Keratinocyte (primary cell): ENCODE results near the gene TRIP12. TPM values are rescaled to one million over a fixed set of nuclear protein-coding genes. Genes with fewer than 3 reads are reported as not detected.

ENCODE experiments used
- DNase-seq: peaks from one replicate; pipeline ENCODE4 v3.0.0-alpha.2; 2011; ENCODE audit warnings: low read depth, missing footprints, low spot score
- FAIRE-seq: peaks from 2 replicates; lab custom pipeline; 2011; peaks lifted over from hg19 to GRCh38; lab: Jason Lieb, UNC
- H2AFZ ChIP-seq: 2 replicates; pipeline ENCODE4 v1.6.0; 2012; ENCODE audit warnings: low read length, control low read depth, inconsistent platforms; ENCODE audit not compliant: control insufficient read depth
- H3K27ac ChIP-seq: 2 replicates; pipeline ENCODE4 v1.5.1; 2011; ENCODE audit warnings: low read length; ENCODE audit not compliant: control insufficient read depth, insufficient read depth
- H3K27me3 ChIP-seq: 3 replicates; pipeline ENCODE4 v1.6.0; 2011; ENCODE audit warnings: low read length; ENCODE audit not compliant: control insufficient read depth, insufficient read depth; ENCODE audit errors: extremely low read depth
- H3K36me3 ChIP-seq, 2 experiments: 2 replicates in 1 of 2; 3 replicates in 1 of 2; pipeline ENCODE4 v1.5.1; 2011; ENCODE audit warnings: low read length in 2 of 2, mild to moderate bottlenecking in 1 of 2; ENCODE audit not compliant: control insufficient read depth in 2 of 2, insufficient read depth in 2 of 2; ENCODE audit errors: extremely low read depth in 1 of 2
- H3K4me1 ChIP-seq: 3 replicates; pipeline ENCODE4 v1.5.1; 2011; ENCODE audit warnings: low read length; ENCODE audit not compliant: control insufficient read depth, insufficient read depth; ENCODE audit errors: extremely low read depth
- H3K4me2 ChIP-seq: 3 replicates; pipeline ENCODE4 v1.6.0; 2011; ENCODE audit warnings: low read depth, low read length; ENCODE audit not compliant: control insufficient read depth, insufficient read depth; ENCODE audit errors: extremely low read depth
- H3K4me3 ChIP-seq, 3 experiments: fragments of 200-600 bp in 1 of 3; sonication (generic) in 1 of 3; 2 replicates in 2 of 3; 3 replicates in 1 of 3; pipeline ENCODE4 v1.5.1; 2011 to 2016; ENCODE audit warnings: low read length in 3 of 3, mild to moderate bottlenecking in 3 of 3, control low read depth in 2 of 3, inconsistent platforms in 1 of 3, low read depth in 1 of 3, mixed read lengths in 1 of 3, mixed run types in 1 of 3, moderate library complexity in 1 of 3; ENCODE audit not compliant: control insufficient read depth in 2 of 3, insufficient read depth in 2 of 3; ENCODE audit errors: extremely low read depth in 1 of 3
- H3K79me2 ChIP-seq: 2 replicates; pipeline ENCODE4 v1.6.0; 2012; ENCODE audit warnings: low read length; ENCODE audit not compliant: control insufficient read depth, insufficient read depth
- H3K9ac ChIP-seq: 3 replicates; pipeline ENCODE4 v1.6.0; 2011; ENCODE audit warnings: low read length; ENCODE audit not compliant: control insufficient read depth, insufficient read depth; ENCODE audit errors: extremely low read depth
- H3K9me1 ChIP-seq: 3 replicates; pipeline ENCODE4 v1.6.0; 2011; ENCODE audit warnings: low read length; ENCODE audit not compliant: control insufficient read depth, insufficient read depth; ENCODE audit errors: extremely low read depth
- H3K9me3 ChIP-seq: 2 replicates; pipeline ENCODE4 v1.5.1; 2012; ENCODE audit warnings: low read depth, low read length; ENCODE audit not compliant: control insufficient read depth
- H4K20me1 ChIP-seq: 3 replicates; pipeline ENCODE4 v1.6.0; 2011; ENCODE audit warnings: low read length; ENCODE audit not compliant: control insufficient read depth, insufficient read depth; ENCODE audit errors: extremely low read depth
- EZH2 ChIP-seq: IDR thresholded peaks from one replicate; pipeline ENCODE4 v1.6.1; 2012; ENCODE audit warnings: inconsistent platforms, mild to moderate bottlenecking, low read length, moderate library complexity
- dilution Hi-C: fragments of 300-500 bp; cut with MboI; formaldehyde crosslinking; loops from one replicate; pipeline ENCODE4 v1.7.0; 2020; ENCODE audit warnings: low sequenced_read_pairs; ENCODE audit not compliant: extremely low pct_ligation_motif_present
- polyA plus RNA-seq, 5 experiments: library from polyadenylated mRNA; depleted of rRNA in 3 of 5; stranded (reverse) in 3 of 5; stranded (forward) in 1 of 5; unstranded in 1 of 5; fragments of >200 nt; gene quantifications; 1 replicate in 1 of 5; 2 replicates in 3 of 5; 3 replicates in 1 of 5; pipeline versions ENCODE4 v1.2.1 to v1.2.3, GENCODE V29; 2011 to 2012; ENCODE audit warnings: missing spikeins in 2 of 5, low read depth in 1 of 5, low replicate concordance in 1 of 5
- TF ChIP-seq, protein P1 (sequence below), 3 experiments: IDR thresholded peaks in 1 of 3; conservative IDR thresholded peaks in 1 of 3; optimal IDR thresholded peaks in 1 of 3; 2 replicates in 2 of 3; 3 replicates in 1 of 3; pipeline versions ENCODE3 to v1.5.1; 2011; ENCODE audit warnings: low read length in 3 of 3, mild to moderate bottlenecking in 3 of 3, moderate library complexity in 2 of 3, control low read depth in 1 of 3, inconsistent platforms in 1 of 3; ENCODE audit not compliant: insufficient read depth in 2 of 3; ENCODE audit errors: extremely low read depth in 1 of 3

TRIP12 gene
- polyA plus RNA-seq, 1 donor (not counting 4 experiments of a cell fraction or from before 2014, with no cell fraction given): 123 TPM

DNA sequence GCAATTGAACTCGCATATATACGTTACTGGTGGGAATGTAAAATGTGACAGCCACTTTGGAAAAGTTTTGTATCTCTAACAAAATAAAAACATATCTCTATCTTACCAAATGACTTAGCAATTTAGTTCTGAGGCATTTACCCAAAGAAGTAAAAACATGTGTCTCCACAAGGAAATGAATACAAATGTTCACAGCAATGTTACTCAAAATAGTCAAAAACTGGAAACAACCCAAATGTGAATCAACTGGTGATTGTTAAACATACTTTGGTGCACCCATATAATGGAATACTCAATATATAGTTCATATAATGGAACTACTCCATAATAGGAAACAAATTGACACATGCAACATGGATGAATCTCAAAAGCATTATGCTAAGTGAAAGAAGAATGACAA, 137.0 kb downstream of the TRIP12 start:
- H3K4me2 ChIP-seq: no peak overlapping the region
- DNase-seq (no peak), FAIRE-seq (no peak)
- H3K9me1 ChIP-seq: no peaks in the 10 kb centered on the region
- peaks cover 4% of the 10 kb centered on the region for H3K79me2 ChIP-seq
- no peak overlapping the region for H3K4me3 ChIP-seq
- no peak overlapping the region for H2AFZ ChIP-seq
- dilution Hi-C loops: no loop called here
- H3K27me3 ChIP-seq: no peaks in the 10 kb centered on the region
- H3K4me1 ChIP-seq: peaks cover 8% of the 10 kb centered on the region
- H3K9me3 ChIP-seq: no peaks in the 10 kb centered on the region
- H4K20me1 ChIP-seq: peaks cover 6% of the 10 kb centered on the region
- peaks cover 12 to 14% of the 10 kb centered on the region in 2 experiments for H3K36me3 ChIP-seq
- TF ChIP-seq, protein P1, sequence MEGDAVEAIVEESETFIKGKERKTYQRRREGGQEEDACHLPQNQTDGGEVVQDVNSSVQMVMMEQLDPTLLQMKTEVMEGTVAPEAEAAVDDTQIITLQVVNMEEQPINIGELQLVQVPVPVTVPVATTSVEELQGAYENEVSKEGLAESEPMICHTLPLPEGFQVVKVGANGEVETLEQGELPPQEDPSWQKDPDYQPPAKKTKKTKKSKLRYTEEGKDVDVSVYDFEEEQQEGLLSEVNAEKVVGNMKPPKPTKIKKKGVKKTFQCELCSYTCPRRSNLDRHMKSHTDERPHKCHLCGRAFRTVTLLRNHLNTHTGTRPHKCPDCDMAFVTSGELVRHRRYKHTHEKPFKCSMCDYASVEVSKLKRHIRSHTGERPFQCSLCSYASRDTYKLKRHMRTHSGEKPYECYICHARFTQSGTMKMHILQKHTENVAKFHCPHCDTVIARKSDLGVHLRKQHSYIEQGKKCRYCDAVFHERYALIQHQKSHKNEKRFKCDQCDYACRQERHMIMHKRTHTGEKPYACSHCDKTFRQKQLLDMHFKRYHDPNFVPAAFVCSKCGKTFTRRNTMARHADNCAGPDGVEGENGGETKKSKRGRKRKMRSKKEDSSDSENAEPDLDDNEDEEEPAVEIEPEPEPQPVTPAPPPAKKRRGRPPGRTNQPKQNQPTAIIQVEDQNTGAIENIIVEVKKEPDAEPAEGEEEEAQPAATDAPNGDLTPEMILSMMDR (optimal IDR thresholded peaks at IDR 0.05 in 1 of 3, IDR thresholded peaks at IDR 0.05 in 1 of 3, conservative IDR thresholded peaks at IDR 0.05 in 1 of 3; ENCODE audit: extremely low read depth in 1 of 3, insufficient read depth in 2 of 3, low read length in 3 of 3): no peak
- TF ChIP-seq EZH2: no peak
- no peak overlapping the region for H3K27ac ChIP-seq
- H3K9ac ChIP-seq: no peak overlapping the region

DNA sequence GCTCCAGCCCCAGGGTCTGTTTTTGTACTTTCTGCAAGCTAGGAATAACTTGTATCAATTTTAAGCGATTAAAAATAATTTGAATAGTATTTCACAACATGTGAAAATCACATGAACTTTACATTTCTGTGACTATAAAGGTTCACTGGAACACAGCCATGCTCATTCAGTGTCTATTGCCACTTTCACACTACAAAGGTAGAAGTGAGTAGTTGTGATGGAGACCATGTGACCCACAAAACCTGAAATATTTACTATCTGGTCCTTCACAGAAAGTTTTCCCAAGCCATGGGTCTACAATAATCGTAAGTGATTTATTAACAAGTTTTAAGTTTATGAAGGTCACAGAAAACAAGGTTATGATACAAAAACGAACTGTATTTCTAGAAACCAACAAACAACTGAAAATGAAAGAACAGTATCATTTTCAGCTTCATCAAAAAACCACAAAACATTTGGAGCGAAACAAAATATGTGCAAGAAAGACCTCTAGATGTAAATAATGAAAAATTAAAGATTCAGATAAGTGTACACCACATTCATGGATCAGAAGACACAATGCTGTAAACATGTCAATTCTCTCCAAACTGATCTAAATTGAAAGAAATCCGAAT, 138.6 kb downstream of the TRIP12 start:
- Histone ChIP-seq H3K27me3 (no peaks in the 10 kb centered on the region), H3K9ac (no peak overlapping the region), H3K9me3 (no peaks in the 10 kb centered on the region), H3K9me1 (no peaks in the 10 kb centered on the region), H3K4me2 (no peak overlapping the region), H4K20me1 (peaks cover 6% of the 10 kb centered on the region), H3K27ac (no peak overlapping the region), H3K4me1 (peaks cover 12% of the 10 kb centered on the region), H2AFZ (no peak overlapping the region), H3K36me3 (peaks cover 7 to 9% of the 10 kb centered on the region in 2 experiments), H3K4me3 (no peak overlapping the region), H3K79me2 (peaks cover 6% of the 10 kb centered on the region)
- dilution Hi-C loops: no loop called here
- FAIRE-seq (no peak), DNase-seq (no peak)
- TF ChIP-seq EZH2: no peak
- TF ChIP-seq, protein P1 (optimal IDR thresholded peaks at IDR 0.05 in 1 of 3, IDR thresholded peaks at IDR 0.05 in 1 of 3, conservative IDR thresholded peaks at IDR 0.05 in 1 of 3; ENCODE audit: extremely low read depth in 1 of 3, insufficient read depth in 2 of 3, low read length in 3 of 3): no peak
